ENCODE measurements around the gene CSPG4.
"Not testable (repeated sequence)": the region's sequence is repeated elsewhere in the genome, so short reads cannot be mapped to it uniquely, and the experiment has no call there.

CSPG4 gene

GRCh38 chr15:75695220-75695619 is 17.4 kb downstream of the CSPG4 start:
- H3K4me3 ChIP-seq (ENCODE audit: low read length), result no peak overlapping the region
- DNase-seq (ENCODE audit: low read depth, low spot score), result no peak

- no peak overlapping the region for H3K4me3 ChIP-seq (ENCODE audit: low read length)
- no peak for DNase-seq (ENCODE audit: low read depth, low spot score)
Measured at GRCh38 chr15:75694241-75695182, 18.1 kb downstream of the CSPG4 start.

GRCh38 chr15:75693501-75694240 is 19.0 kb downstream of the CSPG4 start:
- DNase-seq (ENCODE audit: low read depth, low spot score), result no peak
- H3K4me3 ChIP-seq (ENCODE audit: low read length), result no peak overlapping the region

GRCh38 chr15:75693028-75693427 is 19.6 kb downstream of the CSPG4 start:
- not testable (repeated sequence) for DNase-seq (ENCODE audit: low read depth, low spot score); H3K4me3 ChIP-seq (ENCODE audit: low read length)

GRCh38 chr15:75692311-75692710 is 20.3 kb downstream of the CSPG4 start:
- DNase-seq (ENCODE audit: low read depth, low spot score), result not testable (repeated sequence)

GRCh38 chr15:75689429-75689828 is 23.2 kb downstream of the CSPG4 start:
- not testable (repeated sequence) for DNase-seq (ENCODE audit: low read depth, low spot score); H3K4me3 ChIP-seq (ENCODE audit: low read length)

More at GRCh38 chr15:75692311-75692710, 20.3 kb downstream of the CSPG4 start:
- H3K4me3 ChIP-seq (ENCODE audit: low read length), result not testable (repeated sequence)

GRCh38 chr15:75688831-75689230 is 23.8 kb downstream of the CSPG4 start:
- no peak overlapping the region for H3K4me3 ChIP-seq (ENCODE audit: low read length)
- DNase-seq (ENCODE audit: low read depth, low spot score), result no peak

GRCh38 chr15:75688278-75688557 is 24.4 kb downstream of the CSPG4 start:
- DNase-seq (ENCODE audit: low read depth, low spot score), result no peak
- no peak overlapping the region for H3K4me3 ChIP-seq (ENCODE audit: low read length)

- DNase-seq (ENCODE audit: low read depth, low spot score), result no peak
- no peak overlapping the region for H3K4me3 ChIP-seq (ENCODE audit: low read length)
Measured at GRCh38 chr15:75687486-75688277, 25.0 kb downstream of the CSPG4 start.

- peak; percentile 45 for DNase-seq (ENCODE audit: low read depth, low spot score)
- not testable (repeated sequence) for H3K4me3 ChIP-seq (ENCODE audit: low read length)
Measured at GRCh38 chr15:75686212-75686642, 26.4 kb downstream of the CSPG4 start.

- DNase-seq (ENCODE audit: low read depth, low spot score), result no peak
- no peak overlapping the region for H3K4me3 ChIP-seq (ENCODE audit: low read length)
Measured at GRCh38 chr15:75685195-75685594, 27.5 kb downstream of the CSPG4 start.

GRCh38 chr15:75684648-75685047 is 28.0 kb downstream of the CSPG4 start:
- no peak for DNase-seq (ENCODE audit: low read depth, low spot score)
- no peak overlapping the region for H3K4me3 ChIP-seq (ENCODE audit: low read length)

- peak; percentile 60 for DNase-seq (ENCODE audit: low read depth, low spot score)
Measured at GRCh38 chr15:75683646-75684312, 28.9 kb downstream of the CSPG4 start.

GRCh38 chr15:75682181-75683135 is 30.2 kb downstream of the CSPG4 start:
- DNase-seq (ENCODE audit: low read depth, low spot score), result no peak
- no peak overlapping the region for H3K4me3 ChIP-seq (ENCODE audit: low read length)

More at GRCh38 chr15:75683646-75684312, 28.9 kb downstream of the CSPG4 start:
- not testable (repeated sequence) for H3K4me3 ChIP-seq (ENCODE audit: low read length)

- no peak for DNase-seq (ENCODE audit: low read depth, low spot score)
Measured at GRCh38 chr15:75680007-75680789, 32.5 kb downstream of the CSPG4 start.

GRCh38 chr15:75678324-75678690 is 34.3 kb downstream of the CSPG4 start:
- not testable (repeated sequence) for H3K4me3 ChIP-seq (ENCODE audit: low read length); DNase-seq (ENCODE audit: low read depth, low spot score)

More at GRCh38 chr15:75680007-75680789, 32.5 kb downstream of the CSPG4 start:
- no peak overlapping the region for H3K4me3 ChIP-seq (ENCODE audit: low read length)

All from Jurkat, Clone E6-1 (cell line).